ENCODE data around the gene PIRT.

GRCh38 chr17:10804546-10804945 lies 33.3 kb downstream of the PIRT start:
- TF ChIP-seq CTCF (IDR thresholded peaks at IDR 0.05), result no peak
- TF ChIP-seq POLR2A (IDR thresholded peaks at IDR 0.05), result no peak

Data from vagina (tissue), 2 donors.